Gastrocnemius medialis (tissue), 4 donors: Measurements from ENCODE around the gene CMPK2. TPM values are rescaled to one million over a fixed set of nuclear protein-coding genes. Genes with fewer than 3 reads are reported as not detected.

Source experiments
- ATAC-seq, 2 donors: fragments of 150-250 bp; one replicate each; pipeline ENCODE4 v1.9.1; 2016
- DNase-seq, 2 donors: peaks; one replicate each; pipeline ENCODE4 v3.0.0-alpha.2; 2019
- H3K27ac ChIP-seq, 4 donors: fragments of 200-600 bp; sonication (generic); 1 replicate in 1 of 4; 2 replicates in 3 of 4; pipeline ENCODE4 v1.5.1; 2016 to 2018; ENCODE audit warnings: mild to moderate bottlenecking in 2 of 4, moderate library complexity in 1 of 4
- H3K27me3 ChIP-seq, 3 donors: fragments of 200-600 bp; sonication (generic) in 2 of 3; 1 replicate in 1 of 3; 2 replicates in 2 of 3; pipeline versions ENCODE4 v1.5.1 to v1.6.0; 2016 to 2019; ENCODE audit warnings: mild to moderate bottlenecking in 1 of 3, moderate library complexity in 1 of 3
- H3K36me3 ChIP-seq, 2 donors: fragments of 200-600 bp; sonication (generic) in 1 of 2; one replicate each; pipeline ENCODE4 v1.5.1; 2017 to 2018
- H3K4me1 ChIP-seq, 2 donors: fragments of 200-600 bp; sonication (generic) in 1 of 2; one replicate each; pipeline ENCODE4 v1.5.1; 2016 to 2017; ENCODE audit warnings: mild to moderate bottlenecking in 2 of 2
- H3K4me3 ChIP-seq, 4 donors: fragments of 200-600 bp; sonication (generic) in 3 of 4; 1 replicate in 1 of 4; 2 replicates in 3 of 4; pipeline ENCODE4 v1.5.1; 2016 to 2019; ENCODE audit warnings: mild to moderate bottlenecking in 2 of 4
- H3K9me3 ChIP-seq, 3 donors: fragments of 200-600 bp; sonication (generic) in 2 of 3; 1 replicate in 1 of 3; 2 replicates in 2 of 3; pipeline ENCODE4 v1.5.1; 2016 to 2019
- POLR2A ChIP-seq, 2 donors: fragments of 450-650 bp; IDR thresholded peaks; one replicate each; pipeline ENCODE4 v1.6.1; 2017; ENCODE audit warnings: antibody characterized with exemption in 2 of 2, mild to moderate bottlenecking in 2 of 2, moderate library complexity in 2 of 2
- in situ Hi-C, 4 donors: fragments of 200-750 bp; cut with MboI; loops; one replicate each; pipeline versions ENCODE4 v1.15.0 to v1.8.0; 2017; ENCODE audit warnings: low sequenced_read_pairs in 4 of 4
- intact Hi-C: fragments of 100-400 bp; cut with DNase I; formaldehyde crosslinking; loops from one replicate; pipeline ENCODE4 v1.15.1; 2023; ENCODE audit warnings: low total_unique reads
- total RNA-seq, 4 donors: library from RNA; depleted of rRNA; stranded (reverse); fragments of >200 nt; gene quantifications; one replicate each; pipeline versions ENCODE4 v1.1.0 to v1.2.3, GENCODE V29; 2016
- TF ChIP-seq, protein P1 (sequence below), 5 experiments: fragments of 450-650 bp in 3 of 5; fragments of 200-600 bp in 2 of 5; sonication (generic) in 2 of 5; IDR thresholded peaks in 4 of 5; conservative IDR thresholded peaks in 1 of 5; 1 replicate in 4 of 5; 2 replicates in 1 of 5; pipeline ENCODE4 v1.5.1; 2016 to 2019; ENCODE audit warnings: antibody characterized with exemption in 5 of 5, mild to moderate bottlenecking in 3 of 5, moderate library complexity in 3 of 5

CMPK2 gene
- total RNA-seq, 4 donors from 2014 or later: 2.1 to 12.2 (median 3.3) TPM

DNA sequence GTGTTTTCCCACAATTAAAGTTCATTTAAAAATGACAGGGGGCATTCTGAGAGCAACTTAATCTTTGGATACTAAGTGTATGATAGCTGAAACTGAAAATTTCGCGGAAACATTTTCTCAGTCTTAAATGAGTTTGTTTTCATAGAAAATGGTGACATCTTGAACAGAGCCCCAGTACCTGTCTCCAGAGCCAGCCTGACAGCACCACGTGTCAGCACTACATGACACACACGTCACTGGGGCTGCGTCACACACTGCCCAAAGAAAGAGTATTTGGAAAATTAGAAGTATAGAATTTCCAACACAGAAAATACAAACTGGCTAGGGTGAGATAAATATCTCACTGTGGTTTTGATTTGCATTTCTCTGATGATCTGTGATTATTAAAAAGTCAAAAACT lies 50.8 kb downstream of the CMPK2 start:
- Histone ChIP-seq H3K4me1 (no peaks in the 10 kb centered on the region), H3K4me3 (no peak overlapping the region), H3K27ac (no peak overlapping the region), H3K27me3 (peaks cover 0 to 3% (median 0%) of the 10 kb centered on the region in 3 donors), H3K36me3 (no peaks in the 10 kb centered on the region), H3K9me3 (no peaks in the 10 kb centered on the region)
- in situ Hi-C loops (no loop called here), intact Hi-C loops (no loop called here)
- ATAC-seq (no peak), DNase-seq (no peak)
- no peak for TF ChIP-seq POLR2A (IDR thresholded peaks at IDR 0.05)

DNA sequence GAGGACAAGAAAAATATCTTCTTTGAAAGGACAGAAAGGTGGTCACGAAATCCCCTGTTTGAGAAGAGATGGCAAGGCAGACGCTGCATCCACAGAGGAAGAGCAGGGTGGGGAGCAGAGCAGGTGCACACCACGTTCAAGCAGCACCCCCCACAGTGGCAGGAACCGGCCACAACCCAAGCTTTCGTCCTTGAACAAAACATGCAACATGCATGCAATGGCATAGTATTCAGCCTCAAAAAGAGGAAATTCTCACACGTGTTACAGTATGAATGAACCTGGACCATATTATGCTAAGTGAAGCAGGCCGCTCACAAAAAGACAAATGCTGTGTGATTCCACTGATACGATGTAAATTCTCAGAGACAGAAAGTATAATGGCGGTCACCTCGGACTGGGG lies 51.4 kb downstream of the CMPK2 start:
- H3K27ac ChIP-seq: no peak overlapping the region
- H3K4me1 ChIP-seq: no peaks in the 10 kb centered on the region
- H3K9me3 ChIP-seq: no peaks in the 10 kb centered on the region
- H3K4me3 ChIP-seq: no peak overlapping the region
- peaks cover 0 to 3% (median 0%) of the 10 kb centered on the region in 3 donors for H3K27me3 ChIP-seq
- no peak for ATAC-seq
- DNase-seq: no peak
- TF ChIP-seq POLR2A (IDR thresholded peaks at IDR 0.05): no peak
- TF ChIP-seq, protein P1, sequence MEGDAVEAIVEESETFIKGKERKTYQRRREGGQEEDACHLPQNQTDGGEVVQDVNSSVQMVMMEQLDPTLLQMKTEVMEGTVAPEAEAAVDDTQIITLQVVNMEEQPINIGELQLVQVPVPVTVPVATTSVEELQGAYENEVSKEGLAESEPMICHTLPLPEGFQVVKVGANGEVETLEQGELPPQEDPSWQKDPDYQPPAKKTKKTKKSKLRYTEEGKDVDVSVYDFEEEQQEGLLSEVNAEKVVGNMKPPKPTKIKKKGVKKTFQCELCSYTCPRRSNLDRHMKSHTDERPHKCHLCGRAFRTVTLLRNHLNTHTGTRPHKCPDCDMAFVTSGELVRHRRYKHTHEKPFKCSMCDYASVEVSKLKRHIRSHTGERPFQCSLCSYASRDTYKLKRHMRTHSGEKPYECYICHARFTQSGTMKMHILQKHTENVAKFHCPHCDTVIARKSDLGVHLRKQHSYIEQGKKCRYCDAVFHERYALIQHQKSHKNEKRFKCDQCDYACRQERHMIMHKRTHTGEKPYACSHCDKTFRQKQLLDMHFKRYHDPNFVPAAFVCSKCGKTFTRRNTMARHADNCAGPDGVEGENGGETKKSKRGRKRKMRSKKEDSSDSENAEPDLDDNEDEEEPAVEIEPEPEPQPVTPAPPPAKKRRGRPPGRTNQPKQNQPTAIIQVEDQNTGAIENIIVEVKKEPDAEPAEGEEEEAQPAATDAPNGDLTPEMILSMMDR (IDR thresholded peaks at IDR 0.05 in 4 of 5, conservative IDR thresholded peaks at IDR 0.05 in 1 of 5): no peak
- no peaks in the 10 kb centered on the region for H3K36me3 ChIP-seq
- in situ Hi-C loops: no loop called here
- intact Hi-C loops: no loop called here

DNA sequence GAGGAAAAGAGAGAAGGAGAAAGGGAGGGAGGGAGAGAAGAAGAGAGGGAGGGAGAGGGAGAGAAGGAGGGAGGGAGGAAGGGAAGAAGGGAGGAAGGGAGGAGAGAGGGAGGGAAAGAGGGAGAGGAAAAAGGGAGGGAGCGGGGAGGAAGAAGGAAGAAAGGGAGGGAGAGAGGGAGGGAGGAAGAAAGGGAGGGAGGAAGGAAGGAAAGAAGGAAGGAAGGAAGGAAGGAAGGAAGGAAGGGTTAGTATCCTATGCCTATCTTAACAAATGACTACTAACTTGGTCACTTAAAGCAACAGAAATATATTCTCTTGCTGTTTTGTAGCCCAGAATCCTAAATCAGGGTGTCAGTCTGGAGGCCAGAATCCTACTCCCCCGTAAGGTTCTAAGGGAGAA lies 52.1 kb downstream of the CMPK2 start:
- no peaks in the 10 kb centered on the region for H3K4me1 ChIP-seq
- no peaks in the 10 kb centered on the region for H3K9me3 ChIP-seq
- ATAC-seq (no peak), DNase-seq (no peak)
- H3K4me3 ChIP-seq: no peak overlapping the region
- H3K36me3 ChIP-seq: no peaks in the 10 kb centered on the region
- TF ChIP-seq, protein P1 (IDR thresholded peaks at IDR 0.05 in 4 of 5, conservative IDR thresholded peaks at IDR 0.05 in 1 of 5): no peak
- TF ChIP-seq POLR2A (IDR thresholded peaks at IDR 0.05): no peak
- no peak overlapping the region for H3K27ac ChIP-seq
- in situ Hi-C loops (no loop called here), intact Hi-C loops (no loop called here)
- H3K27me3 ChIP-seq: peaks cover 0 to 3% (median 0%) of the 10 kb centered on the region in 3 donors

DNA sequence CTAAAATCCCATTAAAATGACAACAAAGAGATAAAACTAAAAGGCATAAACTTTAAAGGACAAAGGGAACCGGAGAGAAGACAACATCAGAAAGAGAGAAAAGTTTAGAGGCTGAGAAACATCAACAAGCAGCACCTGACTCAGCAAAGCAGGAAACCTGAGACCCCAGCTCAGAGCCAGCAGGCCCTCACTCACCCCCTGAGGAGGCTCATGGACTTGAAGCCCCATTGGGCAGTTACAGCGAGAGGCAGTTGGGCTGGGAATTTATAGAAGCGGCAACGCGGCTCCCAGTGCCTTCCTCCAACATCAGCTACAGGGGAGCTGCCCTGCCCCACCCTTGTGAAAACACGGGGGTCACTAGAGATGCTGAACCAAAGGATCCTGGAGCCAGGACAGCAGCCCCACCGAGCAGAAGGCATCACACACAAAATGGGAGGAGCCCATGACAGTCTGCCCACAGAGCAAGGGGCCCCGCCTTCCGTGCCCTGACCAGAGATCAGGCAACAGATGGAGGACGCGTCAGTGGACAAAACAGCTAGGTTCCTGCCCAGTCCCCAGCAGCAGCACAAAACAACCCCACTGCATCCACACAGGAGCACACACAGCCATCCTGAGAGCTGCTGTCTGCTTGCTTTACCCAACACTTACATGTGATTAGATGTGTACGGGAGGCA lies 52.7 kb downstream of the CMPK2 start:
- TF ChIP-seq POLR2A (IDR thresholded peaks at IDR 0.05): no peak
- TF ChIP-seq, protein P1 (IDR thresholded peaks at IDR 0.05 in 4 of 5, conservative IDR thresholded peaks at IDR 0.05 in 1 of 5): no peak
- Histone ChIP-seq H3K4me3 (no peak overlapping the region), H3K27me3 (peaks cover 0 to 3% (median 0%) of the 10 kb centered on the region in 3 donors), H3K4me1 (no peaks in the 10 kb centered on the region), H3K27ac (no peak overlapping the region), H3K36me3 (no peaks in the 10 kb centered on the region), H3K9me3 (no peaks in the 10 kb centered on the region)
- in situ Hi-C loops (no loop called here), intact Hi-C loops (no loop called here)
- DNase-seq (no peak), ATAC-seq (no peak)

DNA sequence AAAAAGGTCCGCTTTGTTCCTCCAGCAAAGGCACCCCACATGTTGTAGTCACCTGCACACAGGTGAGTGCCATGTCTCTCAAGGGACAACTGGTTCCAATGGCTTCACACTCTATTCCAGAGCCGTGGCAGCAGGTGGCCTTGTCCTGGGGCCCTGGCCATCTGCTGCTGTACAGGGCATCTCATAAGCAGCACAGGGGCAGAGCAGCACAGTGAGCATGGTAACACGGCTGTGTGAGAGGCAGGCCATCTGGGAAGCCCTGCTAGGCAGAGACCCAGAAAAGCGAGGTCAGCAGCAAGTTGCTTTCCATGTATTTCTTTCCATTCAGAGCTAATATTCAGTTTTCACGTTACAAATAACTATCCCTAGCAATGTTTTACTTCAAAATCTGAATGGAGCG lies 54.7 kb downstream of the CMPK2 start:
- in situ Hi-C loops: no loop called here
- H3K27me3 ChIP-seq: peaks cover 0 to 3% (median 0%) of the 10 kb centered on the region in 3 donors
- TF ChIP-seq, protein P1 (IDR thresholded peaks at IDR 0.05 in 4 of 5, conservative IDR thresholded peaks at IDR 0.05 in 1 of 5): no peak
- TF ChIP-seq POLR2A (IDR thresholded peaks at IDR 0.05): no peak
- no peaks in the 10 kb centered on the region for H3K4me1 ChIP-seq
- intact Hi-C loops: no loop called here
- ATAC-seq: no peak
- DNase-seq: no peak
- H3K27ac ChIP-seq: no peak overlapping the region
- H3K4me3 ChIP-seq: no peak overlapping the region
- H3K36me3 ChIP-seq: no peaks in the 10 kb centered on the region
- no peaks in the 10 kb centered on the region for H3K9me3 ChIP-seq
